SK-N-SH (cell line): Measurements from ENCODE around the gene PIK3CA. TPM values are rescaled to one million over a fixed set of nuclear protein-coding genes. Genes with fewer than 3 reads are reported as not detected.

Experiments used
- CTCF ChIA-PET: fragments of 300-600, 350-600 bp; formaldehyde crosslinking; extraction: SDS; loops from one replicate; lab custom pipeline; 2021; lab: Yijun Ruan, JAX
- POLR2A ChIA-PET: fragments of 350-600 bp; sonication (Branson Sonifier 250); formaldehyde crosslinking; extraction: SDS; loops from one replicate; lab custom pipeline; 2020; ENCODE audit warnings: antibody characterized with exemption, inconsistent platforms; lab: Yijun Ruan, JAX
- DNase-seq: peaks from one replicate; pipeline ENCODE4 v3.0.0; 2012
- H2AFZ ChIP-seq: fragments of 200-600 bp; sonication (generic); 2 replicates; pipeline ENCODE4 v1.8.1; 2016; ENCODE audit warnings: antibody characterized with exemption, mild to moderate bottlenecking, low read depth
- H3F3A ChIP-seq: fragments of 200-600 bp; sonication (generic); replicated peaks from 2 replicates; pipeline ENCODE3; 2016; ENCODE audit warnings: antibody characterized with exemption, mild to moderate bottlenecking; ENCODE audit not compliant: insufficient read depth
- H3K27ac ChIP-seq, 2 experiments: fragments of 200-500 bp in 1 of 2; fragments of 200-600 bp in 1 of 2; sonication (Bioruptor generic) in 1 of 2; sonication (generic), shearing (Covaris generic) in 1 of 2; 2 replicates each; pipeline versions ENCODE4 v1.5.1 to v1.6.1; 2014 to 2016; ENCODE audit warnings: low read depth in 2 of 2, inconsistent platforms in 1 of 2, low read length in 1 of 2, mild to moderate bottlenecking in 1 of 2, mixed read lengths in 1 of 2
- H3K27me3 ChIP-seq: fragments of 200-600 bp; sonication (generic), shearing (Covaris generic); 2 replicates; pipeline ENCODE4 v1.6.1; 2016; ENCODE audit warnings: mixed run types; ENCODE audit not compliant: insufficient read depth
- H3K36me3 ChIP-seq, 2 experiments: fragments of 200-500 bp in 1 of 2; fragments of 200-600 bp in 1 of 2; sonication (Bioruptor generic) in 1 of 2; sonication (generic) in 1 of 2; replicated peaks in 1 of 2; 2 replicates each; pipeline versions ENCODE3 to v1.5.1; 2014 to 2016; ENCODE audit warnings: low read length in 1 of 2, mild to moderate bottlenecking in 1 of 2; ENCODE audit not compliant: insufficient read depth in 2 of 2, control insufficient read depth in 1 of 2
- H3K4me1 ChIP-seq, 2 experiments: fragments of 200-500 bp in 1 of 2; fragments of 200-600 bp in 1 of 2; sonication (Bioruptor generic) in 1 of 2; sonication (generic), shearing (Covaris generic) in 1 of 2; 2 replicates each; pipeline versions ENCODE4 v1.5.1 to v1.6.1; 2014 to 2016; ENCODE audit warnings: low read depth in 1 of 2, low read length in 1 of 2, mixed run types in 1 of 2; ENCODE audit not compliant: insufficient read depth in 2 of 2, control insufficient read depth in 1 of 2
- H3K4me2 ChIP-seq: fragments of 200-600 bp; sonication (generic), shearing (Covaris generic); 2 replicates; pipeline ENCODE4 v1.6.1; 2017; ENCODE audit warnings: mixed run types
- H3K4me3 ChIP-seq, 2 experiments: fragments of 200-500 bp in 1 of 2; fragments of 200-600 bp in 1 of 2; sonication (Bioruptor generic) in 1 of 2; sonication (generic), shearing (Covaris generic) in 1 of 2; 2 replicates each; pipeline versions ENCODE4 v1.5.1 to v1.8.1; 2014 to 2016; ENCODE audit warnings: low read depth in 2 of 2, inconsistent platforms in 1 of 2, low read length in 1 of 2, mild to moderate bottlenecking in 1 of 2, mixed read lengths in 1 of 2, moderate library complexity in 1 of 2
- H3K79me2 ChIP-seq: fragments of 200-600 bp; sonication (generic); 2 replicates; pipeline ENCODE4 v1.8.1; 2017; ENCODE audit warnings: mild to moderate bottlenecking; ENCODE audit not compliant: insufficient read depth
- H3K9ac ChIP-seq: fragments of 200-600 bp; sonication (generic); 2 replicates; pipeline ENCODE4 v1.6.1; 2017; ENCODE audit warnings: mixed run types
- H3K9me2 ChIP-seq: fragments of 200-600 bp; sonication (generic); 2 replicates; pipeline ENCODE4 v1.6.1; 2017; ENCODE audit warnings: mixed run types
- H3K9me3 ChIP-seq: fragments of 200-600 bp; sonication (generic); 2 replicates; pipeline ENCODE4 v1.6.1; 2017; ENCODE audit warnings: mixed run types, mild to moderate bottlenecking, moderate library complexity
- H4K20me1 ChIP-seq: fragments of 200-600 bp; sonication (generic); 2 replicates; pipeline ENCODE4 v1.6.1; 2017; ENCODE audit warnings: mild to moderate bottlenecking, mixed run types; ENCODE audit not compliant: insufficient read depth
- CHD2 ChIP-seq: fragments of 150-350 bp; IDR thresholded peaks from 2 replicates; pipeline ENCODE4 v1.6.1; 2018; ENCODE audit warnings: low read length; ENCODE audit not compliant: partially characterized antibody
- ELF1 ChIP-seq: IDR thresholded peaks from 2 replicates; pipeline ENCODE4 v1.4.0; 2012
- EP300 ChIP-seq, 2 experiments: IDR thresholded peaks; 2 replicates each; pipeline versions ENCODE4 v1.4.0 to v1.6.1; 2012; ENCODE audit warnings: borderline replicate concordance in 1 of 2, low read depth in 1 of 2, low read length in 1 of 2
- EZH2phosphoT487 ChIP-seq: fragments of 200-600 bp; sonication (generic); IDR thresholded peaks from 2 replicates; pipeline ENCODE4 v1.6.1; 2017; ENCODE audit warnings: low read depth, mixed run types, mild to moderate bottlenecking, antibody characterized with exemption, moderate library complexity, borderline replicate concordance
- FOXJ3 ChIP-seq: sonication (generic); formaldehyde crosslinking; IDR thresholded peaks from 2 replicates; pipeline ENCODE4 v1.5.1; 2020; ENCODE audit warnings: mild to moderate bottlenecking, missing genetic modification reagents
- GATA2 ChIP-seq: sonication (generic); formaldehyde crosslinking; IDR thresholded peaks from 2 replicates; pipeline ENCODE4 v1.5.0; 2020; ENCODE audit warnings: mild to moderate bottlenecking, missing genetic modification reagents
- JUND ChIP-seq: IDR thresholded peaks from 2 replicates; pipeline ENCODE4 v1.4.0; 2012
- NRF1 ChIP-seq: IDR thresholded peaks from 2 replicates; pipeline ENCODE4 v1.6.1; 2012; ENCODE audit warnings: low read depth, mild to moderate bottlenecking, low read length
- POLR2AphosphoS5 ChIP-seq: IDR thresholded peaks from 2 replicates; pipeline ENCODE4 v1.6.1; 2012; ENCODE audit warnings: low read depth, low read length
- REST ChIP-seq: IDR thresholded peaks from 2 replicates; pipeline ENCODE4 v1.6.1; 2012; ENCODE audit warnings: mild to moderate bottlenecking, low read depth, low read length, moderate library complexity
- RFX5 ChIP-seq: IDR thresholded peaks from 2 replicates; pipeline ENCODE4 v1.6.1; 2012; ENCODE audit warnings: mild to moderate bottlenecking, improper control_type of control experiment, low read length
- SIN3A ChIP-seq: IDR thresholded peaks from 2 replicates; pipeline ENCODE4 v1.6.1; 2012; ENCODE audit warnings: low read depth, mild to moderate bottlenecking, low read length, moderate library complexity, borderline replicate concordance
- USF1 ChIP-seq: IDR thresholded peaks from 2 replicates; pipeline ENCODE4 v1.4.0; 2012; ENCODE audit warnings: low read depth, borderline replicate concordance
- WGBS: methylation state at CpG from one replicate; pipeline ENCODE4 v1.1.6; 2017; ENCODE audit warnings: low lambda C conversion rate; 5-methylcytosine and 5-hydroxymethylcytosine counted together
- polyA plus RNA-seq, 3 experiments: library from polyadenylated mRNA; depleted of rRNA; stranded (reverse); fragments of >200 nt; gene quantifications; 2 replicates each; pipeline ENCODE4 v1.2.3, GENCODE V29; 2012
- TF ChIP-seq, protein P1 (sequence below): fragments of 150-350 bp; IDR thresholded peaks from 2 replicates; pipeline ENCODE4 v1.6.1; 2016; ENCODE audit warnings: mild to moderate bottlenecking, low read depth, low read length

The PIK3CA gene
- polyA plus RNA-seq, 1 of the 3 experiments (the other 2 are of a cell fraction), result 3.2 TPM

GRCh38 chr3:179168918-179169317 is 20.8 kb downstream of the PIK3CA start:
- Histone ChIP-seq H2AFZ (no peak overlapping the region), H3K27me3 (no peaks in the 10 kb centered on the region), H3K79me2 (peaks cover 74% of the 10 kb centered on the region), H4K20me1 (peaks cover 9% of the 10 kb centered on the region; the same call in 1 of the 2 replicates), H3K4me3 (no peak overlapping the region), H3K9me3 (peaks cover 9% of the 10 kb centered on the region; the same call in 1 of the 2 replicates), H3K36me3 (peaks cover 0 to 5% of the 10 kb centered on the region in 2 experiments), H3K4me1 (no peaks in the 10 kb centered on the region), H3K4me2 (no peak overlapping the region), H3K9me2 (no peaks in the 10 kb centered on the region), H3K27ac (no peak overlapping the region), H3K9ac (no peak overlapping the region), H3F3A (no peaks in the 10 kb centered on the region)
- CTCF ChIA-PET, result interaction anchor here (1.1 kb wide), 1 partner anchor 22 kb away, joined by 3 read pairs; no protein-coding TSS in a partner anchor
- 86% methylated on average over 2 of the region's 2 CpGs for WGBS
- POLR2A ChIA-PET, result no interaction called here
- TF ChIP-seq SIN3A, result no peak
- TF ChIP-seq POLR2AphosphoS5, result no peak
- no peak for TF ChIP-seq EZH2phosphoT487
- TF ChIP-seq JUND, result no peak
- TF ChIP-seq, protein P1, sequence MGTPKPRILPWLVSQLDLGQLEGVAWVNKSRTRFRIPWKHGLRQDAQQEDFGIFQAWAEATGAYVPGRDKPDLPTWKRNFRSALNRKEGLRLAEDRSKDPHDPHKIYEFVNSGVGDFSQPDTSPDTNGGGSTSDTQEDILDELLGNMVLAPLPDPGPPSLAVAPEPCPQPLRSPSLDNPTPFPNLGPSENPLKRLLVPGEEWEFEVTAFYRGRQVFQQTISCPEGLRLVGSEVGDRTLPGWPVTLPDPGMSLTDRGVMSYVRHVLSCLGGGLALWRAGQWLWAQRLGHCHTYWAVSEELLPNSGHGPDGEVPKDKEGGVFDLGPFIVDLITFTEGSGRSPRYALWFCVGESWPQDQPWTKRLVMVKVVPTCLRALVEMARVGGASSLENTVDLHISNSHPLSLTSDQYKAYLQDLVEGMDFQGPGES, result no peak
- no peak for TF ChIP-seq FOXJ3
- TF ChIP-seq CHD2, result no peak
- TF ChIP-seq GATA2 (CRISPR knock-in tag), result no peak
- TF ChIP-seq REST, result no peak
- TF ChIP-seq RFX5, result no peak
- no peak for TF ChIP-seq EP300 (IDR thresholded peaks at IDR 0.05; ENCODE audit: borderline replicate concordance in 1 of 2, low read depth in 1 of 2, low read length in 1 of 2)
- TF ChIP-seq USF1, result no peak
- TF ChIP-seq NRF1, result no peak
- TF ChIP-seq ELF1, result no peak
- DNase-seq, result no peak
